H1 (cell line): ENCODE measurements around the gene HTR3E. TPM values are rescaled to one million over a fixed set of nuclear protein-coding genes. Genes with fewer than 3 reads are reported as not detected.

Experiments used
- CTCF ChIA-PET: fragments of 300-600 bp; sonication (Branson Sonifier 250); formaldehyde crosslinking; loops from one replicate; lab custom pipeline; 2021; ENCODE audit not compliant: partially characterized antibody; lab: Charles Lee
- POLR2A ChIA-PET: fragments of 300-600 bp; sonication (Branson Sonifier 250); formaldehyde crosslinking; loops from one replicate; lab custom pipeline; 2021; ENCODE audit warnings: inconsistent platforms; ENCODE audit not compliant: partially characterized antibody; lab: Charles Lee
- DNase-seq, 2 experiments: peaks; one replicate each; pipeline versions ENCODE4 v3.0.0 to v3.0.0-alpha.2; 2010 to 2022; ENCODE audit warnings: low spot score in 2 of 2, low read depth in 1 of 2, mixed read lengths in 1 of 2
- FAIRE-seq: peaks from 2 replicates; lab custom pipeline; 2011; peaks lifted over from hg19 to GRCh38; lab: Jason Lieb, UNC
- H2AFZ ChIP-seq: 2 replicates; pipeline ENCODE4 v1.8.1; 2012; ENCODE audit warnings: low read length, inconsistent platforms
- H2AK5ac ChIP-seq: 2 replicates; pipeline ENCODE4 v1.6.1; 2013; ENCODE audit warnings: low read depth, low read length
- H2BK120ac ChIP-seq: replicated peaks from 2 replicates; pipeline ENCODE3; 2013; ENCODE audit warnings: low read depth, low read length, inconsistent platforms
- H2BK12ac ChIP-seq: 2 replicates; pipeline ENCODE4 v1.6.1; 2013; ENCODE audit warnings: low read depth, low read length
- H2BK15ac ChIP-seq: 2 replicates; pipeline ENCODE4 v1.6.1; 2013; ENCODE audit warnings: low read length
- H2BK20ac ChIP-seq: 2 replicates; pipeline ENCODE4 v1.6.1; 2013; ENCODE audit warnings: low read length
- H2BK5ac ChIP-seq: 2 replicates; pipeline ENCODE4 v1.6.1; 2013; ENCODE audit warnings: low read depth, low read length
- H3K14ac ChIP-seq: 2 replicates; pipeline ENCODE4 v1.6.1; 2013; ENCODE audit warnings: inconsistent platforms; ENCODE audit not compliant: insufficient read length
- H3K18ac ChIP-seq: 2 replicates; pipeline ENCODE4 v1.6.1; 2013; ENCODE audit warnings: low read length; ENCODE audit errors: extremely low read depth
- H3K23ac ChIP-seq: 2 replicates; pipeline ENCODE4 v1.6.1; 2013; ENCODE audit warnings: inconsistent platforms; ENCODE audit not compliant: insufficient read length
- H3K23me2 ChIP-seq: 2 replicates; pipeline ENCODE4 v1.6.1; 2013; ENCODE audit warnings: low read depth, low read length
- H3K27ac ChIP-seq: 2 replicates; pipeline ENCODE4 v1.6.1; 2011; ENCODE audit warnings: low read depth, low read length, inconsistent platforms
- H3K27me3 ChIP-seq, 4 experiments: replicated peaks in 1 of 4; 1 replicate in 1 of 4; 2 replicates in 3 of 4; pipeline versions ENCODE4 v1.6.1 to v1.8.1; 2011 to 2013; ENCODE audit warnings: low read length in 3 of 4, mild to moderate bottlenecking in 3 of 4, inconsistent platforms in 2 of 4, mixed read lengths in 2 of 4, moderate library complexity in 1 of 4; ENCODE audit not compliant: control insufficient read depth in 3 of 4, insufficient read depth in 3 of 4; ENCODE audit errors: extremely low read depth in 1 of 4
- H3K36me3 ChIP-seq, 4 experiments: 2 replicates each; pipeline versions ENCODE4 v1.6.1 to v1.8.1; 2011 to 2013; ENCODE audit warnings: mild to moderate bottlenecking in 4 of 4, low read length in 3 of 4, moderate library complexity in 2 of 4, control low read depth in 1 of 4, inconsistent platforms in 1 of 4; ENCODE audit not compliant: insufficient read depth in 4 of 4, control insufficient read depth in 2 of 4
- H3K4ac ChIP-seq: replicated peaks from 2 replicates; pipeline ENCODE3; 2013; ENCODE audit warnings: low read length, low read depth, mixed read lengths, inconsistent platforms; ENCODE audit not compliant: insufficient read length
- H3K4me1 ChIP-seq, 4 experiments: replicated peaks in 1 of 4; 1 replicate in 1 of 4; 2 replicates in 3 of 4; pipeline versions ENCODE4 v1.6.1 to v1.8.1; 2011 to 2013; ENCODE audit warnings: low read length in 3 of 4, inconsistent platforms in 2 of 4, mixed read lengths in 1 of 4; ENCODE audit not compliant: insufficient read depth in 4 of 4, control insufficient read depth in 3 of 4
- H3K4me2 ChIP-seq, 2 experiments: 2 replicates each; pipeline versions ENCODE4 v1.6.1 to v1.8.1; 2011 to 2013; ENCODE audit warnings: low read depth in 2 of 2, low read length in 2 of 2, control low read depth in 1 of 2, inconsistent platforms in 1 of 2, mild to moderate bottlenecking in 1 of 2; ENCODE audit not compliant: insufficient read depth in 1 of 2
- H3K4me3 ChIP-seq, 4 experiments: fragments of 200-600, 300-600 bp in 1 of 4; sonication (generic), shearing (Covaris generic), sonication (Bioruptor Twin) in 1 of 4; 2 replicates each; pipeline versions ENCODE4 v1.5.1 to v1.8.1; 2011 to 2016; ENCODE audit warnings: low read length in 4 of 4, low read depth in 3 of 4, control low read depth in 2 of 4, inconsistent platforms in 2 of 4, mild to moderate bottlenecking in 2 of 4, mixed read lengths in 1 of 4, moderate library complexity in 1 of 4; ENCODE audit not compliant: insufficient read depth in 2 of 4; ENCODE audit errors: extremely low read depth in 1 of 4
- H3K56ac ChIP-seq: replicated peaks from 2 replicates; pipeline ENCODE3; 2013; ENCODE audit warnings: low read depth, mild to moderate bottlenecking, mixed read lengths, low read length, inconsistent platforms; ENCODE audit not compliant: insufficient read length
- H3K79me1 ChIP-seq: 2 replicates; pipeline ENCODE4 v1.6.1; 2013; ENCODE audit warnings: low read depth, low read length, control low read depth
- H3K79me2 ChIP-seq, 2 experiments: 2 replicates each; pipeline versions ENCODE4 v1.6.1 to v1.8.1; 2012 to 2013; ENCODE audit warnings: low read length in 2 of 2, mild to moderate bottlenecking in 2 of 2, inconsistent platforms in 1 of 2; ENCODE audit not compliant: insufficient read depth in 2 of 2, control insufficient read depth in 1 of 2
- H3K9ac ChIP-seq, 4 experiments: replicated peaks in 1 of 4; 1 replicate in 1 of 4; 2 replicates in 3 of 4; pipeline versions ENCODE4 v1.6.1 to v1.8.1; 2011 to 2013; ENCODE audit warnings: low read depth in 3 of 4, low read length in 3 of 4, control low read depth in 2 of 4, mild to moderate bottlenecking in 2 of 4, moderate library complexity in 2 of 4, inconsistent platforms in 1 of 4; ENCODE audit errors: extremely low read depth in 1 of 4
- H3K9me3 ChIP-seq, 2 experiments: 2 replicates each; pipeline versions ENCODE4 v1.6.1 to v1.8.1; 2012 to 2013; ENCODE audit warnings: mild to moderate bottlenecking in 2 of 2, moderate library complexity in 2 of 2, control low read depth in 1 of 2, inconsistent platforms in 1 of 2, low read depth in 1 of 2, low read length in 1 of 2, mixed read lengths in 1 of 2; ENCODE audit not compliant: insufficient read depth in 2 of 2
- H4K20me1 ChIP-seq, 2 experiments: replicated peaks in 1 of 2; 2 replicates each; pipeline versions ENCODE3 to v1.8.1; 2011 to 2013; ENCODE audit warnings: inconsistent platforms in 2 of 2, low read length in 2 of 2, mild to moderate bottlenecking in 1 of 2; ENCODE audit not compliant: insufficient read depth in 2 of 2, control insufficient read depth in 1 of 2
- H4K5ac ChIP-seq: 2 replicates; pipeline ENCODE4 v1.6.1; 2013; ENCODE audit warnings: low read length, low read depth, mixed read lengths, inconsistent platforms; ENCODE audit not compliant: insufficient read length
- H4K8ac ChIP-seq: 2 replicates; pipeline ENCODE4 v1.8.0; 2013; ENCODE audit warnings: mild to moderate bottlenecking, moderate library complexity, low read length, inconsistent platforms; ENCODE audit not compliant: insufficient read depth; ENCODE audit errors: extremely low read depth
- H4K91ac ChIP-seq: replicated peaks from 2 replicates; pipeline ENCODE3; 2013; ENCODE audit warnings: low read length, mixed read lengths, inconsistent platforms; ENCODE audit not compliant: insufficient read length
- BRCA1 ChIP-seq: IDR thresholded peaks from 2 replicates; pipeline ENCODE4 v1.6.1; 2012; ENCODE audit warnings: low read depth, low read length, improper control_type of control experiment
- EZH2 ChIP-seq: fragments of 200-600 bp; sonication (generic); IDR thresholded peaks from 2 replicates; pipeline ENCODE4 v1.7.1; 2012; ENCODE audit warnings: low read depth, mild to moderate bottlenecking, moderate library complexity, low read length, inconsistent platforms; ENCODE audit not compliant: severe bottlenecking
- GABPA ChIP-seq: IDR thresholded peaks from 2 replicates; pipeline ENCODE4 v1.6.1; 2011; ENCODE audit warnings: mild to moderate bottlenecking, low read length, moderate library complexity, borderline replicate concordance; ENCODE audit not compliant: insufficient read depth
- KDM1A ChIP-seq: fragments of 200-600, 300-600 bp; sonication (generic); IDR thresholded peaks from 2 replicates; pipeline ENCODE4 v1.7.1; 2016; ENCODE audit warnings: mild to moderate bottlenecking, low read length, borderline replicate concordance
- SIRT6 ChIP-seq: IDR thresholded peaks from one replicate; pipeline ENCODE4 v1.7.1; 2012; ENCODE audit warnings: low read length, inconsistent platforms
- SP1 ChIP-seq: IDR thresholded peaks from 2 replicates; pipeline ENCODE4 v1.6.1; 2011; ENCODE audit warnings: low read depth, low read length
- SUZ12 ChIP-seq: fragments of 200-600 bp; sonication (generic); IDR thresholded peaks from 2 replicates; pipeline ENCODE4 v1.6.1; 2012; ENCODE audit warnings: mild to moderate bottlenecking, inconsistent platforms, low read length, moderate library complexity, mixed read lengths
- ZNF274 ChIP-seq: IDR thresholded peaks from 2 replicates; pipeline ENCODE4 v1.7.0; 2012; ENCODE audit warnings: low read length, borderline replicate concordance; ENCODE audit errors: extremely low read depth
- WGBS, 2 experiments: shearing (Covaris generic) in 1 of 2; methylation state at CpG; one replicate each; pipeline versions ENCODE4 v1.1.6 to v1.1.7; 2013 to 2015; ENCODE audit warnings: low lambda C conversion rate in 2 of 2, mixed read lengths in 2 of 2, inconsistent platforms in 1 of 2, low coverage in 1 of 2, missing lambda C conversion rate in 1 of 2; ENCODE audit not compliant: insufficient replicate concordance in 2 of 2, insufficient coverage in 1 of 2, insufficient read length in 1 of 2; ENCODE audit errors: extremely low coverage in 1 of 2, missing lambda C conversion rate in 1 of 2; 5-methylcytosine and 5-hydroxymethylcytosine counted together
- polyA plus RNA-seq, 7 experiments: library from polyadenylated mRNA; depleted of rRNA in 3 of 7; stranded (reverse) in 5 of 7; unstranded in 2 of 7; fragments of >200 nt in 5 of 7; fragments of 200-250 nt in 2 of 7; gene quantifications; 1 replicate in 5 of 7; 2 replicates in 1 of 7; 4 replicates in 1 of 7; pipeline versions ENCODE4 v1.2.1 to v1.2.3, GENCODE V29; 2011 to 2013; ENCODE audit warnings: missing spikeins in 2 of 7, mixed read lengths in 2 of 7
- total RNA-seq: library from RNA; stranded (reverse); fragmentation: NEBNext Ultra II Directional; extraction: Animal tissue kit (Norgen Biotek cat#: 25700); gene quantifications from 2 replicates; pipeline ENCODE4 v1.2.1, GENCODE V29; 2021
- TF ChIP-seq, protein P1 (sequence below): IDR thresholded peaks from 2 replicates; pipeline ENCODE4 v1.6.1; 2011; ENCODE audit warnings: low read depth, mild to moderate bottlenecking, low read length; ENCODE audit not compliant: insufficient read depth
- TF ChIP-seq, protein P2 (sequence below): IDR thresholded peaks from 2 replicates; pipeline ENCODE4 v1.6.1; 2012; ENCODE audit warnings: low read length, inconsistent platforms
- TF ChIP-seq, protein P3 (sequence below): IDR thresholded peaks from 2 replicates; pipeline ENCODE4 v1.6.1; 2012; ENCODE audit warnings: inconsistent platforms

The HTR3E gene
- total and polyA plus RNA-seq, 2 of the 8 experiments (the other 6 are each of a cell fraction or from before 2014, with no cell fraction given): not detected

DNA sequence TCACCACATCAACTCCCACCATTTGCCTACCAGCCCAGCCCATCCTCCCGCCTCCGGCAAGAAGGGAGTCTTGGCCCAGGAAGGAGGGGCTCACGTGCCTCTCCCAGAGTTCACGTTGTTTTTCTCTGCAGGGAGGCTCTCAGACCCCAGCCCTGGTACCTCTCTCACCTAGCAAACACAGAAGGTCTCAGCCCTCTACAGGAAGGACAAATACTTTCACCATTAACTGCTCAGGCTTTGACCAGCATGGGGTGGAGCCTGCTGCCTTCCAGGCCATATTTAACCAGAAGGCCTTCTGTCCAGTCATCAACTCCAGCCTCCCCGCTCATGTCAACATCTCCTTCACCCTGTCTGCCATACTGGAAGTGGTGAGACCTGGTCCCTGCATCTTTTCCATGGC, 19.0 kb upstream of the HTR3E start:
- H2AFZ ChIP-seq: peak overlapping the region; percentile 84
- FAIRE-seq: no peak
- TF ChIP-seq KDM1A (no peak), SP1 (no peak), SUZ12 (no peak), EZH2 (no peak), GABPA (no peak), SIRT6 (no peak), ZNF274 (no peak), BRCA1 (no peak)
- TF ChIP-seq, protein P1, sequence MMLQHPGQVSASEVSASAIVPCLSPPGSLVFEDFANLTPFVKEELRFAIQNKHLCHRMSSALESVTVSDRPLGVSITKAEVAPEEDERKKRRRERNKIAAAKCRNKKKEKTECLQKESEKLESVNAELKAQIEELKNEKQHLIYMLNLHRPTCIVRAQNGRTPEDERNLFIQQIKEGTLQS: no peak
- TF ChIP-seq, protein P2, sequence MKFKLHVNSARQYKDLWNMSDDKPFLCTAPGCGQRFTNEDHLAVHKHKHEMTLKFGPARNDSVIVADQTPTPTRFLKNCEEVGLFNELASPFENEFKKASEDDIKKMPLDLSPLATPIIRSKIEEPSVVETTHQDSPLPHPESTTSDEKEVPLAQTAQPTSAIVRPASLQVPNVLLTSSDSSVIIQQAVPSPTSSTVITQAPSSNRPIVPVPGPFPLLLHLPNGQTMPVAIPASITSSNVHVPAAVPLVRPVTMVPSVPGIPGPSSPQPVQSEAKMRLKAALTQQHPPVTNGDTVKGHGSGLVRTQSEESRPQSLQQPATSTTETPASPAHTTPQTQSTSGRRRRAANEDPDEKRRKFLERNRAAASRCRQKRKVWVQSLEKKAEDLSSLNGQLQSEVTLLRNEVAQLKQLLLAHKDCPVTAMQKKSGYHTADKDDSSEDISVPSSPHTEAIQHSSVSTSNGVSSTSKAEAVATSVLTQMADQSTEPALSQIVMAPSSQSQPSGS: no peak
- TF ChIP-seq, protein P3, sequence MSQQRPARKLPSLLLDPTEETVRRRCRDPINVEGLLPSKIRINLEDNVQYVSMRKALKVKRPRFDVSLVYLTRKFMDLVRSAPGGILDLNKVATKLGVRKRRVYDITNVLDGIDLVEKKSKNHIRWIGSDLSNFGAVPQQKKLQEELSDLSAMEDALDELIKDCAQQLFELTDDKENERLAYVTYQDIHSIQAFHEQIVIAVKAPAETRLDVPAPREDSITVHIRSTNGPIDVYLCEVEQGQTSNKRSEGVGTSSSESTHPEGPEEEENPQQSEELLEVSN: no peak

More for the DNA sequence above, 19.0 kb upstream of the HTR3E start:
- H3K79me2 ChIP-seq: no peaks in the 10 kb centered on the region
- no peaks in the 10 kb centered on the region; a peak in 1 of 7 replicates for H3K27me3 ChIP-seq
- no peak overlapping the region for H2AK5ac ChIP-seq
- H3K9ac ChIP-seq: no peak overlapping the region
- H2BK5ac ChIP-seq: no peak overlapping the region
- no peak overlapping the region for H3K56ac ChIP-seq
- no peak overlapping the region for H3K23ac ChIP-seq
- WGBS, 2 experiments: 67% methylated on average over 5 of the region's 5 CpGs; no CpG with 5 or more reads in 1 of the 2 experiments
- no peaks in the 10 kb centered on the region; the same call in 1 of the 2 replicates for H3K23me2 ChIP-seq
- CTCF ChIA-PET: no interaction called here
- no peak overlapping the region for H3K4me2 ChIP-seq
- POLR2A ChIA-PET: interaction anchor here (0.7 kb wide), 1 partner anchor 26 kb away, joined by 3 read pairs; no protein-coding TSS in a partner anchor
- H2BK120ac ChIP-seq: no peak overlapping the region
- H3K14ac ChIP-seq: no peak overlapping the region
- H2BK12ac ChIP-seq: no peak overlapping the region
- no peaks in the 10 kb centered on the region for H4K20me1 ChIP-seq
- no peak for DNase-seq
- H3K4me3 ChIP-seq: no peak overlapping the region
- H3K18ac ChIP-seq: no peak overlapping the region
- H3K79me1 ChIP-seq: no peaks in the 10 kb centered on the region
- no peak overlapping the region for H3K4ac ChIP-seq
- no peak overlapping the region for H2BK20ac ChIP-seq
- no peaks in the 10 kb centered on the region for H3K36me3 ChIP-seq
- no peaks in the 10 kb centered on the region for H3K9me3 ChIP-seq
- H4K91ac ChIP-seq: no peak overlapping the region
- H4K8ac ChIP-seq: peak overlapping the region; percentile 65; the same call in 1 of the 2 replicates
- no peak overlapping the region for H2BK15ac ChIP-seq
- H3K4me1 ChIP-seq: no peaks in the 10 kb centered on the region; a peak in 1 of 7 replicates
- no peak overlapping the region for H3K27ac ChIP-seq
- H4K5ac ChIP-seq: no peak overlapping the region
